ENCODE measurements around the gene UBXN11.
"Not testable (repeated sequence)": the region's sequence is repeated elsewhere in the genome, so short reads cannot be mapped to it uniquely, and the experiment has no call there.

The UBXN11 gene

GRCh38 chr1:26336477-26337205, 30.2 kb upstream of the UBXN11 start:
- peak; percentile 82 for DNase-seq (ENCODE audit: low spot score)

GRCh38 chr1:26335774-26336476, 29.5 kb upstream of the UBXN11 start:
- no peak for DNase-seq (ENCODE audit: low spot score)

- DNase-seq (ENCODE audit: low spot score), result not testable (repeated sequence)
Observed at GRCh38 chr1:26333312-26333711, 26.9 kb upstream of the UBXN11 start.

GRCh38 chr1:26330276-26330675, 23.8 kb upstream of the UBXN11 start:
- no peak for DNase-seq (ENCODE audit: low spot score)

- not testable (repeated sequence) for DNase-seq (ENCODE audit: low spot score)
Observed at GRCh38 chr1:26329380-26329779, 22.9 kb upstream of the UBXN11 start.

GRCh38 chr1:26328597-26328996, 22.2 kb upstream of the UBXN11 start:
- DNase-seq (ENCODE audit: low spot score), result no peak

GRCh38 chr1:26327956-26328362, 21.5 kb upstream of the UBXN11 start:
- no peak for DNase-seq (ENCODE audit: low spot score)

GRCh38 chr1:26324550-26324949, 18.1 kb upstream of the UBXN11 start:
- DNase-seq (ENCODE audit: low spot score), result no peak

- DNase-seq (ENCODE audit: low spot score), result no peak
Observed at GRCh38 chr1:26323382-26323781, 16.9 kb upstream of the UBXN11 start.

- no peak for DNase-seq (ENCODE audit: low spot score)
Observed at GRCh38 chr1:26322042-26322331, 15.6 kb upstream of the UBXN11 start.

GRCh38 chr1:26321315-26322041, 15.0 kb upstream of the UBXN11 start:
- peak; percentile 81 for DNase-seq (ENCODE audit: low spot score)

GRCh38 chr1:26320896-26321295, 14.5 kb upstream of the UBXN11 start:
- DNase-seq (ENCODE audit: low spot score), result no peak

- no peak for DNase-seq (ENCODE audit: low spot score)
Observed at GRCh38 chr1:26318338-26319064, 12.1 kb upstream of the UBXN11 start.

GRCh38 chr1:26317612-26318337, 11.3 kb upstream of the UBXN11 start, which contains the start of gene CD52:
TSS of gene CD52 (plus strand) at chr1:26317958. CDS start at chr1:26318018, 60 bp downstream.
- no peak for DNase-seq (ENCODE audit: low spot score)

GRCh38 chr1:26317146-26317545, 10.7 kb upstream of the UBXN11 start:
- no peak for DNase-seq (ENCODE audit: low spot score)

GRCh38 chr1:26315874-26316850, 9.7 kb upstream of the UBXN11 start:
- DNase-seq (ENCODE audit: low spot score), result no peak

- DNase-seq (ENCODE audit: low spot score), result no peak
Observed at GRCh38 chr1:26314501-26314900, 8.1 kb upstream of the UBXN11 start.

GRCh38 chr1:26307966-26308899, 1.8 kb upstream of the UBXN11 start:
- not testable (repeated sequence) for DNase-seq (ENCODE audit: low spot score)

- DNase-seq (ENCODE audit: low spot score), result no peak
Observed at GRCh38 chr1:26307363-26307781, 936 bp upstream of the UBXN11 start.

All from kidney tubule cell (primary cell).